Erythroblast (primary cell): ENCODE measurements around the gene JKAMP.

Experiments
- GATA1 ChIP-seq: IDR thresholded peaks from 2 replicates; pipeline ENCODE4 v1.6.1; 2011; ENCODE audit warnings: low read depth, mild to moderate bottlenecking, control low read depth, low read length, moderate library complexity
- POLR2A ChIP-seq: IDR thresholded peaks from 2 replicates; pipeline ENCODE4 v1.6.1; 2011; ENCODE audit warnings: mild to moderate bottlenecking, low read length

GRCh38 chr14:59464486-59465315 lies 19.6 kb upstream of the JKAMP start:
- TF ChIP-seq POLR2A (no peak), GATA1 (no peak)
